Neural crest cell (in vitro differentiated cells): Measurements from ENCODE around the gene MYH9. TPM values are rescaled to one million over a fixed set of nuclear protein-coding genes. Genes with fewer than 3 reads are reported as not detected.
A peak's percentile ranks its signal among the peaks of the same experiment; 100 is the strongest.

ENCODE experiments used
- DNase-seq: peaks from one replicate; pipeline ENCODE4 v3.0.0; 2021; ENCODE audit warnings: low read depth, mixed read lengths, low spot score
- H3K27ac Mint-ChIP-seq: one replicate; pipeline ENCODE4 v1.8.0; 2021; ENCODE audit warnings: mild to moderate bottlenecking, mixed read lengths; ENCODE audit not compliant: unreplicated experiment
- H3K27me3 Mint-ChIP-seq: 2 replicates; pipeline ENCODE4 v1.8.0; 2021; ENCODE audit warnings: low read depth, mild to moderate bottlenecking, mixed read lengths
- H3K36me3 Mint-ChIP-seq: 2 replicates; pipeline ENCODE4 v1.8.0; 2021; ENCODE audit warnings: low read depth, mild to moderate bottlenecking, mixed read lengths
- H3K4me1 Mint-ChIP-seq: 2 replicates; pipeline ENCODE4 v1.8.0; 2021; ENCODE audit warnings: mixed read lengths
- H3K4me3 Mint-ChIP-seq: one replicate; pipeline ENCODE4 v1.8.0; 2021; ENCODE audit warnings: mild to moderate bottlenecking, mixed read lengths
- H3K9me3 Mint-ChIP-seq: 2 replicates; pipeline ENCODE4 v1.8.0; 2021; ENCODE audit warnings: mixed read lengths
- total RNA-seq: library from RNA; stranded (reverse); gene quantifications from 2 replicates; pipeline ENCODE4 v1.2.1, GENCODE V29; 2021
- TF ChIP-seq, protein P1 (sequence below): fragments of 200-600 bp; sonication (generic); conservative IDR thresholded peaks from 2 replicates; pipeline ENCODE4 v1.5.0; 2021; ENCODE audit warnings: antibody characterized with exemption, mild to moderate bottlenecking

Gene MYH9
- total RNA-seq, 1 donor from 2014 or later: 160 TPM

DNA sequence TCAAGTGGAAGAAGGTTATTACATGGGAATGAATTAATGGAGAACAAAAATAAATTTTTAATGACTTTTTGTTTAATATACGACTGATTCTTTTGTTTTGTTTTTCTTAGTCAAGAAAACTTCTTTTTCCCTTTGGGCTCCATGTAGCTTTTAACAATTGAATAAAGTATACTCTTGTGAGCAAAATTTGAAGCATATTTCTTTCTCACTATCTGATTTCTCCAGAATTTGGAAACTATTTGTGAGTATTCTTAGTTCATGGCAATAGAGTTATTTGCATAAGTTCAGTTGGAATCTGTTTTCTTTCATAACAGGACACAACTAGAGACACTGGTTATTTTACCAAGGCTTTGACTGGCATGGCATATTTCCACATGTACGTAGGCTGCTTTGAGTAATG lies 138.6 kb downstream of the MYH9 start:
- Mint-ChIP-seq H3K36me3 (peaks cover 12% of the 10 kb centered on the region), H3K27me3 (no peaks in the 10 kb centered on the region), H3K4me1 (no peaks in the 10 kb centered on the region), H3K27ac (no peak overlapping the region), H3K4me3 (no peak overlapping the region), H3K9me3 (peaks cover 13% of the 10 kb centered on the region)
- TF ChIP-seq, protein P1, sequence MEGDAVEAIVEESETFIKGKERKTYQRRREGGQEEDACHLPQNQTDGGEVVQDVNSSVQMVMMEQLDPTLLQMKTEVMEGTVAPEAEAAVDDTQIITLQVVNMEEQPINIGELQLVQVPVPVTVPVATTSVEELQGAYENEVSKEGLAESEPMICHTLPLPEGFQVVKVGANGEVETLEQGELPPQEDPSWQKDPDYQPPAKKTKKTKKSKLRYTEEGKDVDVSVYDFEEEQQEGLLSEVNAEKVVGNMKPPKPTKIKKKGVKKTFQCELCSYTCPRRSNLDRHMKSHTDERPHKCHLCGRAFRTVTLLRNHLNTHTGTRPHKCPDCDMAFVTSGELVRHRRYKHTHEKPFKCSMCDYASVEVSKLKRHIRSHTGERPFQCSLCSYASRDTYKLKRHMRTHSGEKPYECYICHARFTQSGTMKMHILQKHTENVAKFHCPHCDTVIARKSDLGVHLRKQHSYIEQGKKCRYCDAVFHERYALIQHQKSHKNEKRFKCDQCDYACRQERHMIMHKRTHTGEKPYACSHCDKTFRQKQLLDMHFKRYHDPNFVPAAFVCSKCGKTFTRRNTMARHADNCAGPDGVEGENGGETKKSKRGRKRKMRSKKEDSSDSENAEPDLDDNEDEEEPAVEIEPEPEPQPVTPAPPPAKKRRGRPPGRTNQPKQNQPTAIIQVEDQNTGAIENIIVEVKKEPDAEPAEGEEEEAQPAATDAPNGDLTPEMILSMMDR: no peak
- DNase-seq: no peak

DNA sequence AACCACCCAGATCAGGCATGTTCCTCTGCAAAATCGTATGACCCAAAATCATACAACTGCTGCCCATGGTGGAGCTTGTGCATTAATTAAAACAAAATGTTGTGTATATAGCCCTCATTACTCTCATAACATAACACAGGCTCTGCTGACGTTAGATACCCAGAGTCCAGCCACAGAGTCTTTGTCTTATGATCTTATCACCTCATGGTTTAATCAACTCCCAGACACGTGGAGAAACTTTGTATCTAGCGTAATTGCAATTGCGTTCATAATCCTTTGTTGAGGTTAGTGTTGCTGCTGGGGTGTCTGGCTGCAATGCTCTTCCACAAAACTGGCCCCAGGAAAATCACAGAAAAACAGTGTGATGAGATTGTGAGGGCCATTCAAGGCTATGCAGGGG lies 139.8 kb downstream of the MYH9 start:
- DNase-seq: no peak
- TF ChIP-seq, protein P1: no peak
- H3K27me3 Mint-ChIP-seq: no peaks in the 10 kb centered on the region
- peaks cover 13% of the 10 kb centered on the region for H3K9me3 Mint-ChIP-seq
- H3K4me3 Mint-ChIP-seq: no peak overlapping the region
- H3K4me1 Mint-ChIP-seq: no peaks in the 10 kb centered on the region
- no peak overlapping the region for H3K27ac Mint-ChIP-seq
- peaks cover 12% of the 10 kb centered on the region for H3K36me3 Mint-ChIP-seq

DNA sequence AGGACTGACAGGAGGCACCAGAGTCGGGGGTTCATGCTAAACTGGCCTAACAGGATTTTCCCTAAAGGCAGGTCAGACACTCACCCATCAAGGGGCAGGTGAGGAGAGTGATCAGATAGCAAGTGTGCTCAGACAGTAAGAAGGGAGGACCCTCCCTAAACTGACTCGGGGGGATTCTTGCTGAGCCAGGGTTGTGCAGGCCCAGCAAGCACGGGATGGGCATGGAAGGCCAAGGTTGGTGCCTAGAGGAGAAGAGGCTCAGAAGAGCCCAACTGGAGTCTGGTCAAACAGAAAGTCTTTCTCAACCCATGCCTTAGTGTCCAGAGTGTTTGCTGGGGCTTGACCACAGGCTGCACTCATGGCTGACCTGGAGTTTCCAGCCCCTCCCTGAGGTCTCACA lies 141.0 kb downstream of the MYH9 start:
- Mint-ChIP-seq H3K27ac (no peak overlapping the region), H3K4me1 (no peaks in the 10 kb centered on the region), H3K9me3 (peaks cover 18% of the 10 kb centered on the region), H3K4me3 (no peak overlapping the region), H3K36me3 (peaks cover 9% of the 10 kb centered on the region), H3K27me3 (no peaks in the 10 kb centered on the region)
- DNase-seq: no peak
- TF ChIP-seq, protein P1: no peak

DNA sequence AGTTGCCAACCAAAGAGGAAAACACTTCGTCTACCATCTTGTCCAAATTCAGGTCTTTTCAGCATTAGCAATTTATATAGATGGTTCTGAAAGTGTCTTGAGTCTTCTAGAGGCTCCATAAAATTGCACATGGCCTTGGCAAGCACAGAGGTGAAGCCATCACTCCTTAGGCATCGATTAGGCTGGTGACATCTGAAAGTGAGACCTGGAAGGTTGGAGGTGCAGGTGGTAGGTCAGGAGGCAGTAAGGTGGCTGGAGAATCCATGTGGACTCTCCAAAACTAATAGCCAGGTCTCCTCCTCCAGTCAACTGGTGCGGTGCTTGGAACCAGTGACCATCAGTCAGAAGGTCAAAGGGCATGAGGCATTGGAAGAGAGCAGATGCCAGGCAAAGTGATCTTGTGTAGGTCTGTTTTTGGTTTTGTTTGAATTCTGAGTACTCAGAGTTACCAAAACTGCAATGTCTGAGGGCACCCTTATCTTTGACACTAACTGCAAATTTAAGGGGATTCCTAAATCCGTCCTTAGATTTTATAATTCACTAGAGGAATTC lies 141.9 kb downstream of the MYH9 start:
- no peak for DNase-seq
- TF ChIP-seq, protein P1: no peak
- H3K9me3 Mint-ChIP-seq: peaks cover 18% of the 10 kb centered on the region
- no peak overlapping the region for H3K4me3 Mint-ChIP-seq
- peak overlapping the region; percentile 14 for H3K27ac Mint-ChIP-seq
- no peaks in the 10 kb centered on the region for H3K27me3 Mint-ChIP-seq
- peaks cover 8% of the 10 kb centered on the region for H3K36me3 Mint-ChIP-seq
- H3K4me1 Mint-ChIP-seq: no peaks in the 10 kb centered on the region

DNA sequence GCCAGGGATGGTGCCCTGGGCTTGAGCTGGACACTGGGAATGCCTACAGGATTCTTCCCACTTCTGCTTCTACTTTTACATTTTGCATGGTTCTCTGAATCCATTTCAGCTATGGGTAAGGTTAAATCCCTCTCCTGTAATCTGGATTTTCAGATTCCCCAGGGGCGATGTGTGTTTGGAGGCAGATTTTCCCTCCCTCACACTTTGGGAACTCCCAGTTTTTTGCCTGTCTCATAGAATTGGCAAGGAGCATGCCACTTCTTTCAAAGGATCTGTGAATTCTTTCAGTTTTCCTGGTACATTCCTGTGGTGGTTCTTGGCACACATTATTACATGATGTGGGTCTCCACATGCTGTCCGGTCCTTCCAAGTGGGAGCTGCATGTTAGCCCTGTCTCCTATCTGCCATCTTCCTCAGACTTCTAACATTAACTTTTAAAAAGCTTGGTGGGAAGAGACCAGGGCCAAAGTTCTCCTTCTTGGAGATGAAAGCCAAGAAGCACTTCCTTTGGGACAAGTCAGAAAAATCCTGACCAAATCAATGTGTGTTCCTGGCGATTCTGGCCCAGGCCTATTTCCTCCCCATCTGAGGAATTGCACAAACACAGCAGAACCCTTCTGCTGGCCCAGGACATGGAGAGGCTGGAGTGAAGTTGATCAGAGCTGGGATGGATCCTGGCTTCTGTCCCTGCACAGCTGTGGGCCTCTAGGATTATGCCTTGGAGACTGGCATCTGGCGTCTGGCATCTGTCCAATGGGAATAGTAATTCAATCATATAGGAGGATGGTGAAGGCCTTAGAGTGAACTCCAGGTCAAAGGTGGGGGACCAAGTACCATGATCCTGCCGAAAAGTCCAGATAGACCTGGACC lies 143.0 kb downstream of the MYH9 start:
- peaks cover 18% of the 10 kb centered on the region for H3K9me3 Mint-ChIP-seq
- no peaks in the 10 kb centered on the region for H3K27me3 Mint-ChIP-seq
- TF ChIP-seq, protein P1: no peak
- DNase-seq: no peak
- H3K27ac Mint-ChIP-seq: no peak overlapping the region
- peaks cover 4% of the 10 kb centered on the region for H3K36me3 Mint-ChIP-seq
- H3K4me1 Mint-ChIP-seq: peaks cover 4% of the 10 kb centered on the region
- no peak overlapping the region for H3K4me3 Mint-ChIP-seq
